IPS-15b (cell line): ENCODE measurements around the gene PPM1H.
"Not testable (repeated sequence)": the region's sequence is repeated elsewhere in the genome, so short reads cannot be mapped to it uniquely, and the experiment has no call there.

Source experiments
- H3K27me3 ChIP-seq: one replicate; pipeline ENCODE4 v1.6.1; 2013; ENCODE audit warnings: low read length; ENCODE audit not compliant: control insufficient read depth, insufficient read depth
- H3K36me3 ChIP-seq: one replicate; pipeline ENCODE4 v1.6.1; 2013; ENCODE audit warnings: low read length; ENCODE audit not compliant: control insufficient read depth, insufficient read depth
- H3K4me1 ChIP-seq: one replicate; pipeline ENCODE4 v1.6.1; 2013; ENCODE audit warnings: mild to moderate bottlenecking, low read length; ENCODE audit not compliant: control insufficient read depth, insufficient read depth
- H3K4me3 ChIP-seq: one replicate; pipeline ENCODE4 v1.5.1; 2013; ENCODE audit warnings: low read depth, low read length
- H3K9ac ChIP-seq: one replicate; pipeline ENCODE4 v1.6.1; 2013; ENCODE audit warnings: low read depth, mild to moderate bottlenecking, low read length
- H3K9me3 ChIP-seq: one replicate; pipeline ENCODE4 v1.6.1; 2013; ENCODE audit warnings: mild to moderate bottlenecking, low read length; ENCODE audit not compliant: control insufficient read depth, insufficient read depth

PPM1H gene

GRCh38 chr12:62882140-62882539, 52.8 kb downstream of the PPM1H start:
- Histone ChIP-seq H3K36me3 (no peaks in the 10 kb centered on the region), H3K4me1 (no peaks in the 10 kb centered on the region), H3K9ac (no peak overlapping the region), H3K27me3 (no peaks in the 10 kb centered on the region), H3K9me3 (no peaks in the 10 kb centered on the region), H3K4me3 (no peak overlapping the region)

GRCh38 chr12:62879691-62880090, 55.3 kb downstream of the PPM1H start:
- Histone ChIP-seq H3K36me3 (no peaks in the 10 kb centered on the region), H3K4me3 (no peak overlapping the region), H3K9ac (no peak overlapping the region), H3K9me3 (no peaks in the 10 kb centered on the region), H3K27me3 (no peaks in the 10 kb centered on the region), H3K4me1 (no peaks in the 10 kb centered on the region)

GRCh38 chr12:62879228-62879627, 55.7 kb downstream of the PPM1H start:
- not testable (repeated sequence) for H3K9me3 ChIP-seq, H3K4me1 ChIP-seq, H3K4me3 ChIP-seq, H3K36me3 ChIP-seq, H3K27me3 ChIP-seq, H3K9ac ChIP-seq

GRCh38 chr12:62878211-62878610, 56.7 kb downstream of the PPM1H start:
- no peak overlapping the region for H3K4me3 ChIP-seq
- no peaks in the 10 kb centered on the region for H3K27me3 ChIP-seq
- no peaks in the 10 kb centered on the region for H3K36me3 ChIP-seq
- H3K9me3 ChIP-seq: no peaks in the 10 kb centered on the region
- H3K4me1 ChIP-seq: no peaks in the 10 kb centered on the region
- no peak overlapping the region for H3K9ac ChIP-seq

GRCh38 chr12:62876938-62877548, 57.9 kb downstream of the PPM1H start:
- Histone ChIP-seq H3K4me1 (no peaks in the 10 kb centered on the region), H3K9me3 (no peaks in the 10 kb centered on the region), H3K36me3 (no peaks in the 10 kb centered on the region), H3K27me3 (no peaks in the 10 kb centered on the region), H3K4me3 (no peak overlapping the region), H3K9ac (no peak overlapping the region)

- H3K4me3 ChIP-seq: no peak overlapping the region
- no peaks in the 10 kb centered on the region for H3K4me1 ChIP-seq
- no peaks in the 10 kb centered on the region for H3K36me3 ChIP-seq
- H3K27me3 ChIP-seq: no peaks in the 10 kb centered on the region
- no peaks in the 10 kb centered on the region for H3K9me3 ChIP-seq
- no peak overlapping the region for H3K9ac ChIP-seq
Measured at GRCh38 chr12:62873826-62874448, 61.0 kb downstream of the PPM1H start.

GRCh38 chr12:62873116-62873825, 61.7 kb downstream of the PPM1H start:
- H3K9me3 ChIP-seq: no peaks in the 10 kb centered on the region
- no peaks in the 10 kb centered on the region for H3K27me3 ChIP-seq
- no peak overlapping the region for H3K9ac ChIP-seq
- no peak overlapping the region for H3K4me3 ChIP-seq
- no peaks in the 10 kb centered on the region for H3K36me3 ChIP-seq
- H3K4me1 ChIP-seq: no peaks in the 10 kb centered on the region

GRCh38 chr12:62868820-62869219, 66.1 kb downstream of the PPM1H start:
- H3K9me3 ChIP-seq: no peaks in the 10 kb centered on the region
- no peak overlapping the region for H3K9ac ChIP-seq
- peaks cover 13% of the 10 kb centered on the region for H3K4me1 ChIP-seq
- no peak overlapping the region for H3K4me3 ChIP-seq
- no peaks in the 10 kb centered on the region for H3K36me3 ChIP-seq
- no peaks in the 10 kb centered on the region for H3K27me3 ChIP-seq

GRCh38 chr12:62866451-62867082, 68.4 kb downstream of the PPM1H start:
- Histone ChIP-seq H3K36me3 (no peaks in the 10 kb centered on the region), H3K9me3 (no peaks in the 10 kb centered on the region), H3K27me3 (no peaks in the 10 kb centered on the region), H3K4me1 (peaks cover 19% of the 10 kb centered on the region), H3K4me3 (no peak overlapping the region), H3K9ac (no peak overlapping the region)

- H3K4me1 ChIP-seq: peaks cover 21% of the 10 kb centered on the region
- no peaks in the 10 kb centered on the region for H3K27me3 ChIP-seq
- no peaks in the 10 kb centered on the region for H3K36me3 ChIP-seq
Measured at GRCh38 chr12:62865937-62866336, 69.0 kb downstream of the PPM1H start.

GRCh38 chr12:62865065-62865464, 69.9 kb downstream of the PPM1H start:
- Histone ChIP-seq H3K27me3 (no peaks in the 10 kb centered on the region), H3K4me1 (peaks cover 21% of the 10 kb centered on the region), H3K9ac (no peak overlapping the region), H3K9me3 (no peaks in the 10 kb centered on the region), H3K36me3 (no peaks in the 10 kb centered on the region), H3K4me3 (no peak overlapping the region)

More at GRCh38 chr12:62865937-62866336, 69.0 kb downstream of the PPM1H start:
- no peak overlapping the region for H3K4me3 ChIP-seq
- no peak overlapping the region for H3K9ac ChIP-seq
- H3K9me3 ChIP-seq: no peaks in the 10 kb centered on the region
